ENCODE results near the gene IPPK.

IPPK gene

GRCh38 chr9:92654481-92655301 lies 15.2 kb downstream of the IPPK start:
- ChIA-PET POLR2A (interaction anchor here (0.8 kb wide), 1 partner anchor 16 kb away, joined by 3 read pairs; the partner anchor contains the start of gene IPPK), CTCF (no interaction called here)
- no peak for DNase-seq (ENCODE audit: extremely low spot score)
- TF ChIP-seq SUZ12 (IDR thresholded peaks at IDR 0.05) (no peak), SP1 (IDR thresholded peaks at IDR 0.05) (no peak), NFRKB (IDR thresholded peaks at IDR 0.05) (no peak), FOXA1 (IDR thresholded peaks at IDR 0.05) (no peak), FOXM1 (IDR thresholded peaks at IDR 0.05; ENCODE audit: borderline replicate concordance) (no peak), L3MBTL2 (conservative IDR thresholded peaks at IDR 0.05) (no peak), BHLHE40 (IDR thresholded peaks at IDR 0.05; ENCODE audit: borderline replicate concordance) (no peak), ZNF384 (IDR thresholded peaks at IDR 0.05) (no peak), CTBP1 (IDR thresholded peaks at IDR 0.05; ENCODE audit: borderline replicate concordance) (no peak), FOXK2 (IDR thresholded peaks at IDR 0.05) (no peak), LEF1 (IDR thresholded peaks at IDR 0.05; ENCODE audit: borderline replicate concordance) (no peak), ARNT (IDR thresholded peaks at IDR 0.05) (no peak), ELF4 (IDR thresholded peaks at IDR 0.05) (no peak), TARDBP (IDR thresholded peaks at IDR 0.05) (no peak), HDGF (IDR thresholded peaks at IDR 0.05; ENCODE audit: borderline replicate concordance) (no peak), PKNOX1 (IDR thresholded peaks at IDR 0.05) (no peak)

GRCh38 chr9:92652461-92652860 lies 17.5 kb downstream of the IPPK start:
- POLR2A ChIA-PET, result no interaction called here
- TF ChIP-seq HDGF (IDR thresholded peaks at IDR 0.05; ENCODE audit: borderline replicate concordance), result no peak
- TF ChIP-seq FOXM1 (IDR thresholded peaks at IDR 0.05; ENCODE audit: borderline replicate concordance), result no peak
- TF ChIP-seq SUZ12 (IDR thresholded peaks at IDR 0.05), result no peak
- TF ChIP-seq ELF4 (IDR thresholded peaks at IDR 0.05), result no peak
- TF ChIP-seq BHLHE40 (IDR thresholded peaks at IDR 0.05; ENCODE audit: borderline replicate concordance), result no peak
- no peak for TF ChIP-seq CTBP1 (IDR thresholded peaks at IDR 0.05; ENCODE audit: borderline replicate concordance)
- no peak for TF ChIP-seq PKNOX1 (IDR thresholded peaks at IDR 0.05)
- no peak for TF ChIP-seq FOXK2 (IDR thresholded peaks at IDR 0.05)
- TF ChIP-seq SP1 (IDR thresholded peaks at IDR 0.05), result no peak
- no peak for TF ChIP-seq TARDBP (IDR thresholded peaks at IDR 0.05)
- no peak for TF ChIP-seq ARNT (IDR thresholded peaks at IDR 0.05)
- TF ChIP-seq ZNF384 (IDR thresholded peaks at IDR 0.05), result no peak
- no peak for TF ChIP-seq LEF1 (IDR thresholded peaks at IDR 0.05; ENCODE audit: borderline replicate concordance)
- no peak for DNase-seq (ENCODE audit: extremely low spot score)
- CTCF ChIA-PET, result interaction anchor here (0.6 kb wide), 1 partner anchor 23 kb away, joined by 3 read pairs; no protein-coding TSS in a partner anchor

GRCh38 chr9:92650839-92651621 lies 18.9 kb downstream of the IPPK start:
- TF ChIP-seq ZNF384 (IDR thresholded peaks at IDR 0.05) (no peak), FOXK2 (IDR thresholded peaks at IDR 0.05) (no peak), SP1 (IDR thresholded peaks at IDR 0.05) (no peak), HDGF (IDR thresholded peaks at IDR 0.05; ENCODE audit: borderline replicate concordance) (no peak)
- no peak for DNase-seq (ENCODE audit: extremely low spot score)
- ChIA-PET POLR2A (no interaction called here), CTCF (no interaction called here)

GRCh38 chr9:92650296-92650695 lies 19.6 kb downstream of the IPPK start:
- no peak for DNase-seq (ENCODE audit: extremely low spot score)
- ChIA-PET POLR2A (no interaction called here), CTCF (no interaction called here)
- TF ChIP-seq NFRKB (IDR thresholded peaks at IDR 0.05), result no peak
- no peak for TF ChIP-seq PKNOX1 (IDR thresholded peaks at IDR 0.05)
- no peak for TF ChIP-seq HDGF (IDR thresholded peaks at IDR 0.05; ENCODE audit: borderline replicate concordance)
- TF ChIP-seq SUZ12 (IDR thresholded peaks at IDR 0.05), result no peak
- TF ChIP-seq ELF4 (IDR thresholded peaks at IDR 0.05), result no peak
- no peak for TF ChIP-seq ARNT (IDR thresholded peaks at IDR 0.05)
- TF ChIP-seq BHLHE40 (IDR thresholded peaks at IDR 0.05; ENCODE audit: borderline replicate concordance), result no peak
- TF ChIP-seq ZNF384 (IDR thresholded peaks at IDR 0.05), result no peak
- no peak for TF ChIP-seq FOXA1 (IDR thresholded peaks at IDR 0.05)
- TF ChIP-seq FOXM1 (IDR thresholded peaks at IDR 0.05; ENCODE audit: borderline replicate concordance), result no peak
- no peak for TF ChIP-seq FOXK2 (IDR thresholded peaks at IDR 0.05)
- no peak for TF ChIP-seq TARDBP (IDR thresholded peaks at IDR 0.05)
- no peak for TF ChIP-seq LEF1 (IDR thresholded peaks at IDR 0.05; ENCODE audit: borderline replicate concordance)
- TF ChIP-seq CTBP1 (IDR thresholded peaks at IDR 0.05; ENCODE audit: borderline replicate concordance), result no peak
- no peak for TF ChIP-seq SP1 (IDR thresholded peaks at IDR 0.05)
- TF ChIP-seq L3MBTL2 (conservative IDR thresholded peaks at IDR 0.05), result no peak

GRCh38 chr9:92649007-92649406 lies 20.9 kb downstream of the IPPK start:
- CTCF ChIA-PET, result no interaction called here
- no peak for TF ChIP-seq ELF4 (IDR thresholded peaks at IDR 0.05)
- TF ChIP-seq CTBP1 (IDR thresholded peaks at IDR 0.05; ENCODE audit: borderline replicate concordance), result no peak
- TF ChIP-seq FOXK2 (IDR thresholded peaks at IDR 0.05), result no peak
- no peak for TF ChIP-seq NFRKB (IDR thresholded peaks at IDR 0.05)
- TF ChIP-seq FOXM1 (IDR thresholded peaks at IDR 0.05; ENCODE audit: borderline replicate concordance), result no peak
- no peak for TF ChIP-seq SP1 (IDR thresholded peaks at IDR 0.05)
- no peak for TF ChIP-seq FOXA1 (IDR thresholded peaks at IDR 0.05)
- no peak for TF ChIP-seq HDGF (IDR thresholded peaks at IDR 0.05; ENCODE audit: borderline replicate concordance)
- TF ChIP-seq LEF1 (IDR thresholded peaks at IDR 0.05; ENCODE audit: borderline replicate concordance), result no peak
- TF ChIP-seq ZNF384 (IDR thresholded peaks at IDR 0.05), result no peak
- no peak for TF ChIP-seq TARDBP (IDR thresholded peaks at IDR 0.05)
- no peak for TF ChIP-seq BHLHE40 (IDR thresholded peaks at IDR 0.05; ENCODE audit: borderline replicate concordance)
- POLR2A ChIA-PET, result no interaction called here
- DNase-seq (ENCODE audit: extremely low spot score), result no peak

Data from HEK293T (cell line).